Trophoblast cell (in vitro differentiated cells and primary cell): ENCODE measurements around the gene FOLR3.
"Not testable (repeated sequence)": the region's sequence is repeated elsewhere in the genome, so short reads cannot be mapped to it uniquely, and the experiment has no call there.

Source experiments
- DNase-seq, 2 donors: peaks; one replicate each; pipeline ENCODE4 v3.0.0-alpha.2; 2016
- H2AFZ ChIP-seq: 2 replicates; pipeline ENCODE4 v1.6.1; 2013; ENCODE audit warnings: low read length, moderate library complexity, mild to moderate bottlenecking; ENCODE audit not compliant: insufficient read depth, poor library complexity
- H2AK5ac ChIP-seq: 2 replicates; pipeline ENCODE4 v1.6.1; 2013; ENCODE audit warnings: mild to moderate bottlenecking, low read length
- H2BK120ac ChIP-seq: 2 replicates; pipeline ENCODE4 v1.6.1; 2013; ENCODE audit warnings: low read length, mild to moderate bottlenecking, moderate library complexity; ENCODE audit not compliant: insufficient read depth, poor library complexity
- H2BK12ac ChIP-seq: 2 replicates; pipeline ENCODE4 v1.6.1; 2013; ENCODE audit warnings: mild to moderate bottlenecking, low read length, moderate library complexity
- H2BK5ac ChIP-seq: 2 replicates; pipeline ENCODE4 v1.6.1; 2013; ENCODE audit warnings: low read length, low read depth, moderate library complexity, mild to moderate bottlenecking; ENCODE audit not compliant: poor library complexity
- H3K14ac ChIP-seq: 2 replicates; pipeline ENCODE4 v1.6.1; 2013; ENCODE audit warnings: mild to moderate bottlenecking, low read length
- H3K18ac ChIP-seq: 2 replicates; pipeline ENCODE4 v1.6.1; 2013; ENCODE audit warnings: mild to moderate bottlenecking, low read length
- H3K23ac ChIP-seq: 2 replicates; pipeline ENCODE4 v1.6.1; 2013; ENCODE audit warnings: low read length
- H3K27ac ChIP-seq: 2 replicates; pipeline ENCODE4 v1.5.1; 2013; ENCODE audit warnings: low read depth, mild to moderate bottlenecking, inconsistent platforms, low read length, moderate library complexity
- H3K27me3 ChIP-seq: 2 replicates; pipeline ENCODE4 v1.6.1; 2013; ENCODE audit warnings: inconsistent platforms, mild to moderate bottlenecking, low read length, moderate library complexity; ENCODE audit not compliant: insufficient read depth
- H3K36me3 ChIP-seq, 2 experiments: 1 replicate in 1 of 2; 2 replicates in 1 of 2; pipeline ENCODE4 v1.6.1; 2013; ENCODE audit warnings: low read length in 2 of 2, mild to moderate bottlenecking in 2 of 2, moderate library complexity in 1 of 2; ENCODE audit not compliant: insufficient read depth in 2 of 2, control insufficient read depth in 1 of 2
- H3K4ac ChIP-seq: 2 replicates; pipeline ENCODE4 v1.6.1; 2013; ENCODE audit warnings: low read depth, mild to moderate bottlenecking, low read length, moderate library complexity
- H3K4me1 ChIP-seq, 2 experiments: 1 replicate in 1 of 2; 2 replicates in 1 of 2; pipeline ENCODE4 v1.6.1; 2013; ENCODE audit warnings: low read length in 2 of 2, mild to moderate bottlenecking in 2 of 2, moderate library complexity in 1 of 2; ENCODE audit not compliant: insufficient read depth in 2 of 2, control insufficient read depth in 1 of 2
- H3K4me2 ChIP-seq: 2 replicates; pipeline ENCODE4 v1.6.1; 2013; ENCODE audit warnings: inconsistent platforms, mild to moderate bottlenecking, low read length, moderate library complexity
- H3K4me3 ChIP-seq: 2 replicates; pipeline ENCODE4 v1.5.1; 2013; ENCODE audit warnings: mild to moderate bottlenecking, low read depth, low read length, inconsistent platforms
- H3K79me1 ChIP-seq: one replicate; pipeline ENCODE4 v1.6.1; 2013; ENCODE audit warnings: low read length
- H3K79me2 ChIP-seq: 2 replicates; pipeline ENCODE4 v1.6.1; 2013; ENCODE audit warnings: low read length, mild to moderate bottlenecking; ENCODE audit not compliant: control insufficient read depth, insufficient read depth, poor library complexity
- H3K9ac ChIP-seq: 2 replicates; pipeline ENCODE4 v1.6.1; 2013; ENCODE audit warnings: mild to moderate bottlenecking, low read length
- H3K9me3 ChIP-seq: 2 replicates; pipeline ENCODE4 v1.6.1; 2013; ENCODE audit warnings: low read depth, mild to moderate bottlenecking, control low read depth, inconsistent platforms, low read length; ENCODE audit not compliant: insufficient read depth
- H4K12ac ChIP-seq: 2 replicates; pipeline ENCODE4 v1.6.1; 2013; ENCODE audit warnings: low read depth, mild to moderate bottlenecking, low read length, moderate library complexity
- H4K8ac ChIP-seq: 2 replicates; pipeline ENCODE4 v1.6.1; 2013; ENCODE audit warnings: low read depth, mild to moderate bottlenecking, low read length, moderate library complexity
- H4K91ac ChIP-seq: one replicate; pipeline ENCODE4 v1.6.1; 2013; ENCODE audit warnings: low read depth, mild to moderate bottlenecking, low read length, moderate library complexity
- WGBS: extraction: QIAGEN DNeasy Blood & Tissue Kit; methylation state at CpG from one replicate; pipeline ENCODE4 v1.1.7; 2013; ENCODE audit warnings: missing lambda C conversion rate; ENCODE audit not compliant: insufficient read length, insufficient coverage; ENCODE audit errors: extremely low coverage; 5-methylcytosine and 5-hydroxymethylcytosine counted together

The FOLR3 gene

GRCh38 chr11:72142543-72142942 lies 7.0 kb downstream of the FOLR3 start:
- not testable (repeated sequence) for H4K8ac ChIP-seq, H3K4me1 ChIP-seq, H3K9me3 ChIP-seq, H3K18ac ChIP-seq, H4K91ac ChIP-seq, H2BK120ac ChIP-seq, H3K27me3 ChIP-seq, H3K4me2 ChIP-seq, H3K79me2 ChIP-seq, H3K9ac ChIP-seq, DNase-seq, H3K23ac ChIP-seq, H2AK5ac ChIP-seq, H2BK5ac ChIP-seq, H3K79me1 ChIP-seq, H3K14ac ChIP-seq, H4K12ac ChIP-seq, H3K4ac ChIP-seq, H2AFZ ChIP-seq, H3K36me3 ChIP-seq, H2BK12ac ChIP-seq, H3K4me3 ChIP-seq, H3K27ac ChIP-seq
- WGBS: no CpG with 5 or more reads among the region's 1 CpG

- no peaks in the 10 kb centered on the region for H3K79me1 ChIP-seq
- no CpG with 5 or more reads among the region's 4 CpGs for WGBS
- no peak overlapping the region for H3K27ac ChIP-seq
- no peaks in the 10 kb centered on the region for H3K79me2 ChIP-seq
- H2AK5ac ChIP-seq: no peak overlapping the region
- H3K18ac ChIP-seq: no peak overlapping the region
- H3K36me3 ChIP-seq: no peaks in the 10 kb centered on the region
- no peak overlapping the region for H2BK12ac ChIP-seq
- H3K9me3 ChIP-seq: no peaks in the 10 kb centered on the region
- H3K9ac ChIP-seq: no peak overlapping the region
- no peak overlapping the region for H3K14ac ChIP-seq
- H4K12ac ChIP-seq: no peak overlapping the region
- no peak overlapping the region for H3K23ac ChIP-seq
- H2BK5ac ChIP-seq: no peak overlapping the region
- H3K4me2 ChIP-seq: no peak overlapping the region
- no peak overlapping the region for H3K4ac ChIP-seq
- no peaks in the 10 kb centered on the region for H3K4me1 ChIP-seq
- no peak overlapping the region for H2BK120ac ChIP-seq
- peak; percentile 86 to 95 for DNase-seq
- H4K91ac ChIP-seq: no peak overlapping the region
- H3K4me3 ChIP-seq: no peak overlapping the region
- H2AFZ ChIP-seq: no peak overlapping the region
- H4K8ac ChIP-seq: no peak overlapping the region
- no peaks in the 10 kb centered on the region for H3K27me3 ChIP-seq
Measured at GRCh38 chr11:72144807-72145565, 9.5 kb downstream of the FOLR3 start.

GRCh38 chr11:72146625-72147024 lies 11.1 kb downstream of the FOLR3 start:
- H2AK5ac ChIP-seq: no peak overlapping the region
- no peaks in the 10 kb centered on the region for H3K79me2 ChIP-seq
- H4K91ac ChIP-seq: no peak overlapping the region
- H2AFZ ChIP-seq: no peak overlapping the region
- H4K8ac ChIP-seq: no peak overlapping the region
- no peak overlapping the region for H2BK120ac ChIP-seq
- H3K4ac ChIP-seq: no peak overlapping the region
- H3K4me1 ChIP-seq: no peaks in the 10 kb centered on the region
- no peak overlapping the region for H4K12ac ChIP-seq
- H3K18ac ChIP-seq: no peak overlapping the region
- H3K9ac ChIP-seq: no peak overlapping the region
- H3K9me3 ChIP-seq: no peaks in the 10 kb centered on the region
- WGBS: no CpG with 5 or more reads among the region's 2 CpGs
- H3K27ac ChIP-seq: no peak overlapping the region
- no peak for DNase-seq
- H3K27me3 ChIP-seq: no peaks in the 10 kb centered on the region
- H3K79me1 ChIP-seq: no peaks in the 10 kb centered on the region
- no peak overlapping the region for H2BK12ac ChIP-seq
- H3K36me3 ChIP-seq: no peaks in the 10 kb centered on the region
- no peak overlapping the region for H3K14ac ChIP-seq
- H2BK5ac ChIP-seq: no peak overlapping the region
- H3K4me2 ChIP-seq: no peak overlapping the region
- H3K23ac ChIP-seq: no peak overlapping the region
- H3K4me3 ChIP-seq: no peak overlapping the region

GRCh38 chr11:72150882-72151281 lies 15.4 kb downstream of the FOLR3 start:
- Histone ChIP-seq H4K91ac (no peak overlapping the region), H4K8ac (no peak overlapping the region), H3K79me1 (no peaks in the 10 kb centered on the region), H3K4me1 (no peaks in the 10 kb centered on the region), H2BK120ac (no peak overlapping the region), H3K9ac (no peak overlapping the region), H4K12ac (no peak overlapping the region), H3K23ac (no peak overlapping the region), H3K4ac (no peak overlapping the region), H2AK5ac (no peak overlapping the region), H3K27ac (no peak overlapping the region), H2AFZ (no peak overlapping the region), H3K4me3 (no peak overlapping the region), H3K14ac (no peak overlapping the region), H3K9me3 (no peaks in the 10 kb centered on the region), H3K18ac (no peak overlapping the region), H3K36me3 (no peaks in the 10 kb centered on the region), H3K27me3 (no peaks in the 10 kb centered on the region), H2BK12ac (no peak overlapping the region), H2BK5ac (no peak overlapping the region), H3K4me2 (no peak overlapping the region), H3K79me2 (no peaks in the 10 kb centered on the region)
- WGBS: no CpG with 5 or more reads among the region's 4 CpGs
- no peak for DNase-seq
